Stimulated activated CD4-positive, alpha-beta T cell treated with anti-CD3 and anti-CD28 coated beads, Interleukin-4, amount 100 ng/mL, for 4 hours (primary cell): ENCODE results near the gene FUBP3.
"Not testable (repeated sequence)": the region's sequence is repeated elsewhere in the genome, so short reads cannot be mapped to it uniquely, and the experiment has no call there.

ENCODE experiments used
- DNase-seq, 2 experiments: peaks; one replicate each; pipeline ENCODE4 v3.0.0-alpha.2; 2020

Gene FUBP3

GRCh38 chr9:130556396-130557076 lies 22.8 kb upstream of the FUBP3 start:
- no peak for DNase-seq

GRCh38 chr9:130557077-130557468 lies 22.3 kb upstream of the FUBP3 start:
- DNase-seq: no peak

DNA sequence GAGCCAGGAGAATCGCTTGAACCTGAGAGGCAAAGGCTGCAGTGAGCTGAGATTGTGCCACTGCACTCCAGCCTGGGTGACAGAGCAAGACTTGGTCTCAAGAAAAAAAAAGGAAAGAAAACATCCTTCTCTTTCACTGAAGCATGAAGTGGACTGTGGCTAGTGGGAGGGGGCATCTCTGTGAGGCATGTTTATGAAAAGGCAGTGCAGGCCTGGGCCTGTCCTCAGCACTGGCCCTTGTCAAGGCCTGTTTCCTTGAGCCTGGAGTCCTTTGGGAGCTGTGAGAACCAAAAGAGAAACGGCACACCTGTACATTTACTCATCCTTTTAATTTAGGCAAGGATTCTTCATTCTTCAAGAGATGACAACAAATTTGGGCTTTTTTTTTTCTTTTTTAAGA lies 18.3 kb upstream of the FUBP3 start:
- DNase-seq: no peak

DNA sequence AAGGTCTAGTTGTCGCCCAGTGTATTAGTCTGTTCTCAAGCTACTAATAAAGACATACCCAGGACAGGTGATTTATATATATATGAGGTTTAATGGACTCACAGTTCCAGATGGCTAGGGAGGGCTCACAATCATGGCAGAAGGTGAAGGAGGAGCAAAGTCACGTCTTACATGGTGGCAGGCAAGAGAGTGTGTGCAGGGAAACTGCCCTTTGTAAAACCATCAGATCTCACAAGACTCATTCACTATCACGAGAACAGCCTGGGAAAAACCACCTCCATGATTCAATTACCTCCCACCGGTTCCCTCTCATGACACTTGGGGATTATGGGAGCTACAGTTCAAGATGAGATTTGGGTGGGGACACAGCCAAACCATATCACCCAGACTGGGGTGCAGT lies 16.9 kb upstream of the FUBP3 start:
- DNase-seq: not testable (repeated sequence)

DNA sequence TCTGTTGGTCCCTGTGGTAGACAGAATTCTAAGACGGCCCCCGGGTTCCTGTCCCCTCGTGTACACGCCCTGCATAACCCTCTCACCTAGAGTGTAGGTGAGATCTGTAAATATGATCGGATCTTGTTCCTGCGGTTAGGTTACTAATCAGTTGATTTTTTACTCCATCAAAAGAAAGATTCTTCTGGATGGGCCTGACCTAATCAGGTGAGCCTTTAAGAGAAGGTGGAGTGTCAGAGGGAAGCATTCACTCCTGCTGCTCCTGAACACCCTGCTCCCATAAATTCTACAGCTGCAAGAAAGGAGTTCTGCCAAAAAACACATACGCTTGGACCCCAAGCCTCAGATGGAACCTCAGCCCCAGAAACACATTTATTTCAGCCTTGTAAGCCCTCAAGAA lies 15.6 kb upstream of the FUBP3 start:
- DNase-seq: no peak

DNA sequence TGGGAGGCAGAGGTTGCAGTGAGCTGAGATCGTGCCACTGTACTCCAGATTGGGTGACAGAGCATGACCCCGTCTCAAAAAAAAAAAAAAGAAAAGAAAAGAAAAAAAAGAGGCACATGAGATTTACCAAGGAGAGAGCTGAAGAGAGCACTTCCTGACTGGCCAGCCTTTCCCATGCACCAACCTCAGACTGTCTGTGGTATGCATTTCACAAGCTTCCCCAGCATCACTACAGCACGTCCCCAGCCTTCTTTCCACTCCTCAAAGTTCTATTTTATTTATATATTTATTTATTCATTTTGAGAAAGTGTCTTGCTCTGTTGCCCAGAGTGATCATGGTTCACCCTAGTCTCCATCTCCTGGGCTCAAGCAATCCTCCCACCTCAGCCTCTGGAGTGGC lies 13.6 kb upstream of the FUBP3 start:
- DNase-seq: no peak

- no peak for DNase-seq
Measured at GRCh38 chr9:130570208-130570607, 9.2 kb upstream of the FUBP3 start.

GRCh38 chr9:130575514-130575913 lies 3.9 kb upstream of the FUBP3 start:
- DNase-seq: no peak

DNA sequence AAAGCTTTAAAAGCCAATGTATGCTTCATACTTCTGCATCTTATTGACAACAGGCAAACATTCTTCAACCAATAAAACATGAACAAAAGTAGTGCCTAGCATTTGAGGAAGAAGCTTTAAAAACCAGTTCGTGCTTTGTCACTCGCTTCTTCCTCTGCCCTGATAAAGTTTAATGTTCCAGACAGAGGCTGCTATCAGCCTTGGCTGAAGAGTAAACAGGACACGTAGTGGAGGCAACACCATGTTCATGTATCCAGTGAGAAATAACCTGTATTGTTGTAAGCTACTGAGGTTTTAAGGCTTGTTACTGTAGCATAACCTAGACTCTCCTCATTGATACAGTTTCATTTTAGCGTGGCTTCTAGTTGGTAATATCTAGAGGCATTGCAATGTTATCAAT lies 3.2 kb upstream of the FUBP3 start:
- DNase-seq: no peak

DNA sequence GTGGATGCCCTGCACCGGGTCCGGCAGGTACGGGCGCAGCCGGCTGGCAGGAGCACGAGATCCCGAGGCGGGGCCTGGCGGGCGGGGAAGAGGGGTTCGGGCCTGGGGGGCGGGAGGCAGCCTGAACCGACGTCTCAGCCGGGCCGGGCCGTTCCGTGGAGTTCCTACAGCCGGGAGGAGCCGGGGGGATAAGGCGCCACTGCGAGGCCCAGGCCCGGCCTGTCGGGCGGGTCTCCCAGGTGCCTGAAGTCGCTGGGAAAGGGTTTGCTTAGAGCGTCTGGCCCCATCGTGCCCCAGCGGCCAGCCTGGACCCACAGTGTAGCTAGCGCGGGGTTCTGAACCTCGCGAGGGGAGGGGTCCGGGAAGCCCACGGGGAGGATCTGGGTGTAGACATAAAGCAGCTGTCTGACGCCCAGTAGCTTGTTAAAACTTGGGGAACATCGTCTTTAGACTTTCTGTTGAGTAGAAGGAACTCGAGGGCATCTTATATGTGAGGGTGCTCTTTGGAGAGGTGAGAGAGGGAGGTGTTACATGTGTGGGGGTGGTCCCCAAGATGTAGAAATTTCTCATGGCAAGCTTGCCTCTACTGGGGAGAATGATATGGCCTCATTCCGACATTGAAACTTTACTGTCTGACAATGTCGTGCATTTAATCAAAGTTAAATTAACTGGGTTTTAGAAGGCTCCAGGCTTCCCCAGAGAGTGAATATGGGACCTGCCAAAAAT lies 524 bp downstream of the FUBP3 start:
- no peak for DNase-seq

GRCh38 chr9:130581766-130582165 lies 2.4 kb downstream of the FUBP3 start:
- no peak for DNase-seq

GRCh38 chr9:130583271-130583670 lies 3.9 kb downstream of the FUBP3 start:
- DNase-seq: no peak

GRCh38 chr9:130587921-130588320 lies 8.5 kb downstream of the FUBP3 start:
- DNase-seq: no peak

- no peak for DNase-seq
Measured at GRCh38 chr9:130588416-130588815, 9.0 kb downstream of the FUBP3 start.

GRCh38 chr9:130589754-130590153 lies 10.4 kb downstream of the FUBP3 start:
- no peak for DNase-seq

- no peak for DNase-seq
Measured at GRCh38 chr9:130590305-130590704, 10.9 kb downstream of the FUBP3 start.

DNA sequence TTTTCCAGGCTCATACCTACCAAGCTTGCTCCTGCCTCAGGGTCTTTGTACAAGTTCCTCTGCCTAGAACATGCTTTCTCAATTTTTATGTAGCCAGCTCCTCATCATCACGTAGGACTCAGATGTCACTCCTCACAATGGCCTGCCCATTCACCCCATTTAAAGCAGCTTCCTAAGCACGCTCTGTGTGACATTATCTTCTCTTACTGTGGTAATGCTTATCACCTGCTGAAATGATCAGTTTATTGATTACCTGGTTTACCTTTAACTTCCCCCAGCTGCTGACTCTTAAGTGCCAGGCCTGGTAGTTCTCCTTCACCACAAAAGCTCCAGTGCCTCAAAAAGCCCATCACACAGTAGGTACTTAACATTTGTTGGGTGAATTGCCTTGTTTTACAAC lies 13.6 kb downstream of the FUBP3 start:
- DNase-seq: no peak

- DNase-seq: no peak
Measured at GRCh38 chr9:130597228-130597627, 17.9 kb downstream of the FUBP3 start.

DNA sequence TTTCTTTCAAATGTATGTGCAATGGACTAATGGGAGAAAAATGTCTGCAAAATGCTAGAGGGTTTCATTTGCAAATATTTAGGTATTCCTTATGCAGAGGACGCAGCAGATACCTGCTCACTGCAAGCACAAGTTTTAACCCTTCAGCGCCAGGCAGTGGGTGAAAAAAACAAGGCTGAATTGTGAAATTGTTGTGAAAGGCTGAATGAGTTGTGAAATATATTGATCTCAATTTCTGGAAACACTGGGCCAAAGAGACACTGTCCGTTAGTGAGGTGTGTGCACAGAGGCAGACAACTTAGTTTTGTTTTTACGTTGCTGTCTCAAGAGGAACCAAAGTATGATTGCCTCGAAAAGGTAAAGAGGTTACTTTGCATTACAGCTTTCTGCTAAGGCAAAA lies 18.8 kb downstream of the FUBP3 start:
- no peak for DNase-seq

- DNase-seq: no peak
Measured at GRCh38 chr9:130599625-130600024, 20.2 kb downstream of the FUBP3 start.

DNA sequence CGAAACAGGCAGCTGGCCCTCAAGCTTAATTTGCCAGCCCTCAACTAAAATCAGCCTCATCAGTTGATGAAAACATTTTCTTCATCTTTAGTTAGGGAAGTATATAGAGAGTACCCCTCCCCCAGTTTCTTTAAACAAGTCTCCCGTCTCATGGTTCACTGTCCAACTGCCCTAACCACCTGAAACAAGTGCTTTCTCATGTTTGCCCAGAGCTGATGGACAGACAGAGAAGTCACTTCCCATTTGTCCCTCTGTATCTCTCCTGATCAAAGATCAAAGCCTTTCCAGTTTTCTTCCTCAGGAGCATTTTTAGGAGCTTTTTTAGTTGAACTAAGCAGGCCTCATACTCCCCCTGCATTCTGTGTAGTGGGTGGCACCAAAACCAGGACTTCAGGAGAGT lies 21.7 kb downstream of the FUBP3 start:
- DNase-seq: no peak

DNA sequence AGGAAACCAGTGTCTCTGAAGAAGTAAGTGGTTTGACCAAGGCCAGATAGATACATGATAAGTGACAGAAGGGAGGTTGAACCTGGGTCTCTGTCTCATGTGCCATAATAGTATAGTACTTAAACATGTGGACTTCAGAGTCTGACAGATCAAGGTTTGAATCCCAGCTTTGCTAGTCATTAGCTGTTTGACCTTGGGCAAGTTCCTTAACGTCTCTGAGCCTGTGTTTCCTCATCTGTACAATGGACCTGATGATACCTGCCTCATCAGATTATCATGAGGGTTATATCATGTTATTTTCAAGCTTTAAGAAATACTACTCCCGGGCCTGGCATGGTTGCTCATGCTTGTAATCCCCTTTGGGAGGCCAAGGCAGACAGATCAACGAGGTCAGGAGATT lies 24.9 kb downstream of the FUBP3 start:
- no peak for DNase-seq

DNA sequence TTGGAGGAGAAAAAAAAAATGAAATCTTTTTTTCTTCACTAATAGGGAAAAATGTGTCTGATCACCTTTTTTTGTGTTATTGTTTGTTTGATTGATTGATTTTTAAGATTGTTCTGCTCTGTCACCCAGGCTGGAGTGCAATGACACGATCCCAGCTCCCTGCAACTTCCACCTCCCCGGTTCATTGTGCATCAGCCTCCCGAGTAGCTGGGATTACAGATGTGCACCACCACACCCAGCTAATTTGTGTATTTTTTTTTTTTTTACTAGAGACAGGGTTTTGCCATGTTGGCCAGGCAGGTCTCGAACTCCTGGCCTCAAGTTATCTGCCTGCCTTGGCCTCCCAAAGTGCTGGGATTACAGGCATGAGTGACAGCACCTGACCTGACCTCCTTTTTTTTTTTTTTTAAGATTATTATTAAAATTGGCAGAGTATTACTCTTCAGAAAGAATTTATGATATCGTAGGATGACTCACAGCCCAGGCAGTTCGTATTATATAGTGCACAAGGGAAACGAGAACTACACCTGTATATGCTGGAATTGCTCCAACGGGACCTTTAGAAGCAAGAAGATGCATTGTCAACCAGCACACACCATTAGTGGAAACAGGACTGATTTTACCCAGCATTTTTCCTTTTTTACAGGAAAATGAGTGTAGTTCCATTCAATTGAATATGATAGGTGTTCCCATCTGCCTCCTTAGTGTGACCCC lies 27.7 kb downstream of the FUBP3 start:
- no peak for DNase-seq
